GM21619 (cell line): ENCODE results near the gene HEMGN.
A peak's percentile ranks its signal among the peaks of the same experiment; 100 is the strongest.
"Not testable (repeated sequence)": the region's sequence is repeated elsewhere in the genome, so short reads cannot be mapped to it uniquely, and the experiment has no call there.

Experiments used
- ATAC-seq: cut with Tn5 transposase; IDR thresholded peaks from one replicate; pipeline ENCODE4 v1.9.1; 2021; ENCODE audit not compliant: unreplicated experiment

HEMGN gene

DNA sequence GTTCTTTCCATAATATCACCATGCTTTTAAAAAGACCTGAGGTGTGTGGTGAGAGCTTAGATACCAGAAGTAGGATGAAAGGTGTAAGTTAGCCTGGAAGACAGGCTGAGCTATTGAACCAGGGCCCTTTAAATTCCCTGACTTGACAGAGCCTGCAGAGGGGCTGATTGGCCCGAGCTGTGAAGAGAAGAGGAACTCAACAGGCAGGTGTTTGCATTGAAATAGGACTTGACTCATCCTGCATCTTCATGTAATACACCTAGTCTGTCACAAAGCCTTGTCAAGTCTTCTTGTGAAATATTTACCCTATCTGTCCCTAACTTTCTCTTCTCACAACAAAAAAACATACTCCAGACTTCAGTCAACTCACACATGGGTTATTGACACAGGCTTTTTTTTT, 28.5 kb upstream of the HEMGN start:
- ATAC-seq, result no peak

DNA sequence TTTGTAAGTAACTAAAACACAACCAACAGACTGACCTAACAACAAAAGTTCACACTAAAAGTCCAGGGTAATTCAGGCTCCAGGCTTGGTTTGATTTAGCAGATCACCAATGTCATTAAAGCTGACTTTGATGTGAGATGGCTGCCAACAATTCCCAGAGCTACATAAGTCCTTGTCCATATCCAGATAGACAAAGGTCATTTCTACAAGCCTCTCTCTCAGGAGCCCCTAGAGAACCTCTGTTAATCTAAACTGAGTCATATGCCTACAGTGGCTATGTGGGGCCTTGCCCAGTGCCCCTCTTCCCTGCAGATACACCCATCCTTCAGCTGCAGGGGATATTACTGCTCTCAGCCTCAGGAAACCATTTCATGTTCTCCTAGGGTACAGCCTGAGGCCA, 26.9 kb upstream of the HEMGN start:
- ATAC-seq, result no peak

DNA sequence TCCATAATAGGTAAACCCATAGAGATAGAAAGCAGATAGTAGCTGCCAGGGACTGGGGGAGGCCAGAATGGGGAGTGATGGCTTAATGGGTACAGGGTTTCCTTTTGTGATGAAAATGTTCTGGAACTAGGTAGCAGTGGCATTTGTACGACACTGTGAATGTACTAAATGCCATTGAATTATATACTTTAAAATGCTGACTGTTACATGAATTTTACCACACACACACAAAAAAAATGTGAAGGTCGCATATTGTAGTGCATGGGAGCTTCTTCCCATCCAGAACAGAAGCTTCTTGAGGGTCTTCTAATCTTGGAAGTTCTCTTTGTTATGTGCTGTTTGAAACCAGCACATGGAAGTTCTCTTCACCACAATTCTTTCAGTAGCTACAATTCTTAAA, 25.3 kb upstream of the HEMGN start:
- no peak for ATAC-seq

GRCh38 chr9:97962575-97962974, 24.6 kb upstream of the HEMGN start:
- ATAC-seq, result no peak

GRCh38 chr9:97962136-97962535, 24.2 kb upstream of the HEMGN start:
- ATAC-seq, result no peak

- ATAC-seq, result no peak
Observed at GRCh38 chr9:97961361-97961760, 23.4 kb upstream of the HEMGN start.

- ATAC-seq, result not testable (repeated sequence)
Observed at GRCh38 chr9:97960678-97961328, 22.8 kb upstream of the HEMGN start.

GRCh38 chr9:97959585-97959984, 21.6 kb upstream of the HEMGN start:
- ATAC-seq, result no peak

DNA sequence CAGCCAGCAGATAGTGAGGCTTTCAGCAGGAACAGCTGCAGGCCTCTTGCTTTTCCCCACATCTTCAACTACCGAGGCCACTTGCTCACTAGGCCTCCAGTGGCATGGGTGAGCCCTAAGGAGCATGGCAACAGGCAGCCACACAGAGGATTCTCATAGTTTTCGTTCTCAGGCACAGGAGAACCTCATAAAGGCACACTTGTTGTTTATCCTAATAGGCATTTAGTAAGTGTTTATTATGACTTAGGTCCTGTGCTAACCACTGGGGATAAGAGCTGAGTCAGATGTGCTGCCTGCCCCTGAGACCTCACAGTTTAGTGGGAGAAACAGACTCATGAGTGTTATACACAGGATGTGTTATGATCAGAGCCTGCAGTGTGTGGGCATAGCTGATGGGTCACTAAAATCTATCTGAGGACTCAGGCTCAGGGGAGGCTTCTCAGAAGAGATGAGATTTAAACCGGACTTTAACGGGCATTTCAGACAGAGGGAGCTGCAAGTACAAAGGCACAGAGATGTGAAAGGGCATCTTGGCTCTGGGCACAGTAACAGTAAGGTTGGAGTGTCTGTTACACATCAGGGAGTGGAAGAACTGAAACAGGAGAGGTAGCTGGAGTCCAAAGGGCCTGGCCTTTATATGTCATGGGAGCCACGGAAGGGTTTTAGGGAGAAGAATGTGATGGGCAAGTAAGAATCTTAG, 21.0 kb upstream of the HEMGN start:
- no peak for ATAC-seq

- ATAC-seq, result no peak
Observed at GRCh38 chr9:97956331-97956730, 18.4 kb upstream of the HEMGN start.

GRCh38 chr9:97954550-97954989, 16.6 kb upstream of the HEMGN start:
- peak; percentile 72 for ATAC-seq

GRCh38 chr9:97950873-97951272, 12.9 kb upstream of the HEMGN start:
- ATAC-seq, result not testable (repeated sequence)

- not testable (repeated sequence) for ATAC-seq
Observed at GRCh38 chr9:97947094-97947493, 9.1 kb upstream of the HEMGN start.

DNA sequence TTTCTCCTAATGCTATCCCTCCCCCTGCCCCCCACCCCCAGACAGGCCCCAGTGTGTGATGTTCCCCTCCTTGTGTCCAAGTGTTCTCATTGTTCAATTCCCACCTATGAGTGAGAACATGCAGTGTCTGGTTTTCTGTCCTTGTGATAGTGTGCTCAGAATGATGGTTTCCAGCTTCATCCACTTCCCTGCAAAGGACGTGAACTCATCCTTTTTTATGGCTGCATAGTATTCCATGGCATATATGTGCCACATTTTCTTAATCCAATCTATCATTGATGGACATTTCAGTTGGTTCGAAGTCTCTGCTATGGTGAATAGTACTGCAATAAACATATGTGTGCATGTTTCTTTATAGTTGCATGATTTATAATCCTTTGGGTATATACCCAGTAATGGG, 7.5 kb upstream of the HEMGN start:
- not testable (repeated sequence) for ATAC-seq

- ATAC-seq, result no peak
Observed at GRCh38 chr9:97944612-97945011, 6.6 kb upstream of the HEMGN start.

DNA sequence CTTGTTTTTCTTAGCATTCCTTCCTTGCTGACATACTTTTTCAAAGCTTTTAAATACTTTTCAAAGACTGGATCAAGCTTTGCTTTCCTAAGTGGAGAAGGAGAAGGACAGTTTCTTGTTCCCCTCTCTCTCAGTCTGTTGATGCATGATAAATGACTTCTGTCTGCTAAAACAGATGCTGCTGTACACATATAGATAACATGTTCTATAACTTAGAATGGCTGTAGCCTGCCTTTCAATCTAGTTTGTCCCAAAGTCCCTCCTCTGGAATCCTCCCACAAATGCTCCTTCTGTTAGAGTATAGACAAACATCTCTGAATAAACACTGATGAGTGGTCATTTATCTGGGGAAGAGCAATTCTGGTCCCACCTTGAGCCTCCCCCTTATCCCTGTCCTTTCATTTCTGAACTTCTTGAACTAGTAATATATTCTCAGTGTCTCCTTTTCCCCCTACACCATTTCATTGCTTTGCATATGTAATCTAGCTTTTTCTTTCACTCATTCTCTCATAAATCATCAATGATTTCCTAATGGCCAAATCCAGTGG, 5.4 kb upstream of the HEMGN start:
- ATAC-seq, result no peak

GRCh38 chr9:97941323-97941722, 3.4 kb upstream of the HEMGN start:
- ATAC-seq, result no peak

DNA sequence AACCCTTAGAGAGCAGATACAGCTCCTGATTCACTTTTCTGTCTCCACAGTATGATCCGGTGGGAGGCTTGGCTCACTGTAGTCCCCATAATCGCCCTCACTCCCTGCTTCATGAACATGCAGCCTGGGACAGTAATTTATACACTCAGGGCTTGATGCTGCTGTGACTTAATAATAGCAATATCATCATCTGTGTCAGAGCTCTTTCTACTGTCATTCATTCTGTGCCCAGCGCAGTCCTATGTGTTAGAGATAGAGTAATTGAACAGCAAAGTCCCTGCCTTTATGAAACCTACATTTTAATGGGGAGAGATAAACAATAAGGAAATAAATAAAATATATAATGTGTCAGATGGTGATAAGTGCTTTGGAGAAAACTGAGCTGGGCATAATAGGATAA, 2.8 kb upstream of the HEMGN start:
- ATAC-seq, result no peak

DNA sequence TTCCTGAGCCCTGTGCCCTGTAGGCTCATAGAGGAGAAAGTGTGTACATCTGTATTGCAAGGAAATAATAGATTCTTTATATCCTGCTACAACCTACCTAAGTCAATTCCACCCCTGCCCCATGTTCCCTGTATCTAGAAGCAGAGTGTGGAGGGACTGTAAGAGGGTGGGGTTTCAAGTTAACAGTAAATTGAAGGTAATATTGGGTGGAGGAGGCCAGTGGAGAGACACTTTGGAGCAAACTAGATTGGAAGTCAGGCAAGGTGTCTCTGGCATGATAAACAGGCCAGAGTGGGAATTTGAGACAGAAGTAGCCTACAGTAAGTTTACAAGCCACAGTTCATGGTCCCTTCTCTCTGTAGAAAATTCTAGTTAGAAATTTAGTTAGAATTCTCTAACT, 2.3 kb upstream of the HEMGN start:
- ATAC-seq, result no peak

GRCh38 chr9:97936998-97937397, 974 bp downstream of the HEMGN start:
- ATAC-seq, result no peak

DNA sequence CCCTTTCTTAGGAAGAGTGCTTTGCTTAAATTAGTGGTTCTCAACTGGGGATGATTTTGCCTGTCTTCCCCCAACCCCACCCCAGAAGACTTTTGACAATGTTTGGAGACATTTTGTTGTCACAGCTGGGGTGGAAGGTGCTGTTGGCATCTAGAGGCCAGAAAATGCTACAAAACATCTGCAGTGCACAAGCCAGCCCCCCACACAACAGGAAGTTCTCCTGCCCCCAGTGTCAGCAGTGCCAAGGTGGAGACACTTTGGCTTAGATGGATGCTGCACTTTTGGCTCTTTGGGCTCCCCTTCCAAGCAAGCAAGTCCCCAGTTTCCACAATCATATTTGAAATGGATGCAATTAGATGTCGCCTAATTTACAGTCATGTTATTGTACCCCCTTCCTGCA, 2.7 kb downstream of the HEMGN start:
- ATAC-seq, result no peak

DNA sequence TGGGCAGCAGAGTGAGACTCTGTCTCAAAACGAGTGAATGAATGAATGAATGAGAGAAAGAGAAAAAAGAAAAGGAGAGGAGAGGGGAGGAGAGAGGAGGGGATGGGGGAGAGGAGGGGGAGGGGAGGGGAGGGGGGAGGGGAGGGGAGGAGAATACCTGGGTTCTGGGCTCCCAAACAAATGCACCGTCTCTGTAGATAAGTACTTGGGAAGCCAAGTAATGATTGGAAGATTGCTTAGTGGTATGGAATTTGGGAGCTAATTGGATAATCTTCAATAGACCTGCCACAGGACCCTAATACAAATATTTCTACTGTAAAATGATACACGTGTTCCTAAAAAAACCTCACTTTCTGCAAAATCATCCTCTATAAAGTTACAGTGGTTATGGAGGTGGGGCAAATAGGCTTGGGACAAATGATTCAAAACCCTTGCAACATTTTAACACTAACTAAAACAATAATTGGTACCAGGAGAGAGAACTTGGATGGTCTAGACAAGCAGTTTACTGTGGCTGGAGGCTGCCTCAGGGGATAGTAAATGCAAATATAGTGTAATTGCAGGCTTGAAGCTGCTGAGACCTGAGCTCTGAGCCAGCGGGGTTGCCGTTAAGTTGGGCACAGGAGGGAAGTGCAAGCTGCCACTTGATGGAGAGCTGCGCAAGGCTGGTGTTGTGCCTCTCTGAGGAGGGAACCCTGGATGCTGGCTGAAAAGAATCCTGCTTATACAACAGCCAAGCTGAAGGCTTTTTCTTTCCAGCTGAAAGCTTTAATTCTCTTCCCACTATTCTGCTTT, 3.5 kb downstream of the HEMGN start:
- ATAC-seq, result no peak
